IMR-90 (cell line): Measurements from ENCODE around the gene HOXB6. TPM values are rescaled to one million over a fixed set of nuclear protein-coding genes. Genes with fewer than 3 reads are reported as not detected.

Experiments
- ATAC-seq: fragments of 200-7000 bp; cut with Tn5 transposase; 2 replicates; pipeline ENCODE4 v1.9.1; 2020; ENCODE audit warnings: low read depth, mild to moderate bottlenecking, moderate library complexity
- BruUV-seq: library from RNA; stranded (reverse); fragments of 400-500 nt; replicated peaks from 2 replicates; lab custom pipeline; 2021; lab: Mats Ljungman, UMichigan
- CTCF ChIA-PET: fragments of 300-600 bp; formaldehyde crosslinking; extraction: SDS; loops from one replicate; lab custom pipeline; 2021; ENCODE audit warnings: antibody characterized with exemption; lab: Yijun Ruan, JAX
- POLR2A ChIA-PET: fragments of 300-600 bp; sonication (Branson Sonifier 250); formaldehyde crosslinking; loops from one replicate; lab custom pipeline; 2022; ENCODE audit warnings: antibody characterized with exemption; ENCODE audit not compliant: unreplicated experiment; lab: Charles Lee
- DNase-seq: peaks from one replicate; pipeline ENCODE4 v3.0.0; 2013
- H2AFZ ChIP-seq: replicated peaks from 2 replicates; pipeline ENCODE3; 2013; ENCODE audit warnings: low read length, mild to moderate bottlenecking; ENCODE audit not compliant: poor library complexity
- H2AK5ac ChIP-seq: 2 replicates; pipeline ENCODE4 v1.6.1; 2013; ENCODE audit warnings: low read depth, low read length, inconsistent platforms
- H2AK9ac ChIP-seq: replicated peaks from 2 replicates; pipeline ENCODE3; 2013; ENCODE audit warnings: mild to moderate bottlenecking, low read depth, low read length, moderate library complexity; ENCODE audit not compliant: poor library complexity
- H2BK120ac ChIP-seq: 2 replicates; pipeline ENCODE4 v1.6.1; 2013; ENCODE audit warnings: low read depth, low read length, inconsistent platforms
- H2BK15ac ChIP-seq: 3 replicates; pipeline ENCODE4 v1.6.1; 2013; ENCODE audit warnings: low read depth, low read length, inconsistent platforms
- H2BK20ac ChIP-seq: 2 replicates; pipeline ENCODE4 v1.6.1; 2013; ENCODE audit warnings: low read depth, mild to moderate bottlenecking, inconsistent platforms, low read length, moderate library complexity
- H2BK5ac ChIP-seq: 2 replicates; pipeline ENCODE4 v1.6.1; 2013; ENCODE audit warnings: mild to moderate bottlenecking, low read depth, low read length, inconsistent platforms; ENCODE audit not compliant: poor library complexity, severe bottlenecking
- H3K14ac ChIP-seq: replicated peaks from 2 replicates; pipeline ENCODE4 v1.6.1; 2013; ENCODE audit warnings: low read depth, low read length, inconsistent platforms
- H3K18ac ChIP-seq: 2 replicates; pipeline ENCODE4 v1.6.1; 2013; ENCODE audit warnings: low read depth, low read length, control low read depth
- H3K23ac ChIP-seq: 2 replicates; pipeline ENCODE4 v1.6.1; 2013; ENCODE audit warnings: low read depth, low read length, inconsistent platforms
- H3K27ac ChIP-seq: 2 replicates; pipeline ENCODE4 v1.5.1; 2013; ENCODE audit warnings: mild to moderate bottlenecking, control low read depth, low read length; ENCODE audit not compliant: insufficient read depth
- H3K27me3 ChIP-seq: 2 replicates; pipeline ENCODE4 v1.6.1; 2013; ENCODE audit warnings: low read length; ENCODE audit not compliant: control insufficient read depth, insufficient read depth
- H3K36me3 ChIP-seq: 2 replicates; pipeline ENCODE4 v1.6.1; 2013; ENCODE audit warnings: low read length, mixed read lengths; ENCODE audit not compliant: control insufficient read depth, insufficient read depth
- H3K4ac ChIP-seq: 2 replicates; pipeline ENCODE4 v1.6.1; 2013; ENCODE audit warnings: low read depth, low read length, inconsistent platforms
- H3K4me1 ChIP-seq: 2 replicates; pipeline ENCODE4 v1.6.1; 2013; ENCODE audit warnings: low read length, mixed read lengths; ENCODE audit not compliant: control insufficient read depth, insufficient read depth
- H3K4me2 ChIP-seq: 2 replicates; pipeline ENCODE4 v1.6.1; 2013; ENCODE audit warnings: low read depth, mild to moderate bottlenecking, control low read depth, low read length, moderate library complexity
- H3K4me3 ChIP-seq: 2 replicates; pipeline ENCODE4 v1.5.1; 2013; ENCODE audit warnings: low read depth, mild to moderate bottlenecking, control low read depth, low read length, moderate library complexity; ENCODE audit not compliant: insufficient read depth
- H3K56ac ChIP-seq: 2 replicates; pipeline ENCODE4 v1.6.1; 2013; ENCODE audit warnings: low read length, inconsistent platforms; ENCODE audit not compliant: insufficient read depth; ENCODE audit errors: extremely low read depth
- H3K79me1 ChIP-seq, 2 experiments: 2 replicates each; pipeline ENCODE4 v1.6.1; 2013; ENCODE audit warnings: low read length in 2 of 2, inconsistent platforms in 1 of 2, low read depth in 1 of 2
- H3K9ac ChIP-seq: 2 replicates; pipeline ENCODE4 v1.6.1; 2013; ENCODE audit warnings: low read depth, low read length, control low read depth
- H3K9me1 ChIP-seq: 2 replicates; pipeline ENCODE4 v1.6.1; 2013; ENCODE audit warnings: low read length, inconsistent platforms; ENCODE audit not compliant: insufficient read depth
- H3K9me3 ChIP-seq: 2 replicates; pipeline ENCODE4 v1.6.1; 2013; ENCODE audit warnings: low read length; ENCODE audit not compliant: control insufficient read depth, insufficient read depth
- H4K20me1 ChIP-seq: 2 replicates; pipeline ENCODE4 v1.6.1; 2013; ENCODE audit warnings: low read length, inconsistent platforms; ENCODE audit not compliant: insufficient read depth
- H4K5ac ChIP-seq: 2 replicates; pipeline ENCODE4 v1.6.1; 2013; ENCODE audit warnings: mild to moderate bottlenecking, low read depth, low read length, control low read depth
- H4K8ac ChIP-seq, 2 experiments: 2 replicates each; pipeline ENCODE4 v1.6.1; 2013; ENCODE audit warnings: low read depth in 2 of 2, low read length in 2 of 2, control low read depth in 1 of 2, inconsistent platforms in 1 of 2
- H4K91ac ChIP-seq: 2 replicates; pipeline ENCODE4 v1.6.1; 2013; ENCODE audit warnings: low read depth, low read length, inconsistent platforms; ENCODE audit not compliant: insufficient read depth
- CHD1 ChIP-seq: IDR thresholded peaks from 2 replicates; pipeline ENCODE4 v1.6.1; 2012; ENCODE audit warnings: low read depth, low read length, improper control_type of control experiment
- FOS ChIP-seq: fragments of 150-350 bp; IDR thresholded peaks from 2 replicates; pipeline ENCODE4 v1.6.1; 2016; ENCODE audit warnings: low read depth, low read length
- MAFK ChIP-seq: IDR thresholded peaks from 2 replicates; pipeline ENCODE4 v1.6.1; 2012; ENCODE audit warnings: low read depth, low read length, improper control_type of control experiment
- MAZ ChIP-seq: IDR thresholded peaks from 2 replicates; pipeline ENCODE4 v1.6.1; 2012; ENCODE audit warnings: low read depth, mild to moderate bottlenecking, low read length, improper control_type of control experiment, moderate library complexity, borderline replicate concordance
- MXI1 ChIP-seq: IDR thresholded peaks from 2 replicates; pipeline ENCODE4 v1.6.1; 2012; ENCODE audit warnings: low read depth, mild to moderate bottlenecking, low read length, moderate library complexity, borderline replicate concordance
- POLR2A ChIP-seq: IDR thresholded peaks from 2 replicates; pipeline ENCODE4 v1.6.1; 2012; ENCODE audit warnings: mild to moderate bottlenecking, low read depth, low read length
- RAD21 ChIP-seq: IDR thresholded peaks from 2 replicates; pipeline ENCODE4 v1.6.1; 2012; ENCODE audit warnings: low read length, improper control_type of control experiment
- RCOR1 ChIP-seq: IDR thresholded peaks from 2 replicates; pipeline ENCODE4 v1.6.1; 2012; ENCODE audit warnings: mild to moderate bottlenecking, low read length, improper control_type of control experiment; ENCODE audit not compliant: insufficient replicate concordance
- RFX5 ChIP-seq: IDR thresholded peaks from 2 replicates; pipeline ENCODE4 v1.8.0; 2012; ENCODE audit warnings: low read depth, mild to moderate bottlenecking, low read length, moderate library complexity
- SMC3 ChIP-seq: fragments of 150-350 bp; IDR thresholded peaks from 2 replicates; pipeline ENCODE4 v1.6.1; 2016; ENCODE audit warnings: low read depth, mild to moderate bottlenecking, antibody characterized with exemption, low read length, moderate library complexity
- WGBS, 2 experiments: methylation state at CpG; one replicate each; pipeline versions ENCODE4 v1.1.5 to v1.1.7; 2013; ENCODE audit warnings: missing lambda C conversion rate in 2 of 2; ENCODE audit not compliant: insufficient read length in 1 of 2; ENCODE audit errors: extremely low coverage in 2 of 2; 5-methylcytosine and 5-hydroxymethylcytosine counted together
- dilution Hi-C: fragments of 300-500 bp; cut with HindIII; formaldehyde crosslinking; loops from one replicate; pipeline ENCODE4 v1.14.3; 2018; ENCODE audit warnings: low sequenced_read_pairs; ENCODE audit not compliant: unreplicated experiment
- in situ Hi-C: fragments of 300-500 bp; cut with MboI; formaldehyde crosslinking; loops from 3 replicates; pipeline ENCODE4 v1.14.3; 2019; ENCODE audit warnings: low sequenced_read_pairs, inconsistent platforms, mixed read lengths
- intact Hi-C: fragments of 100-400 bp; cut with micrococcal nuclease; formaldehyde crosslinking; loops from 2 replicates; pipeline ENCODE4 v1.10.0; 2022
- polyA plus RNA-seq, 3 experiments: library from polyadenylated mRNA; depleted of rRNA; stranded (reverse); fragments of >200 nt; gene quantifications; 2 replicates each; pipeline ENCODE4 v1.2.3, GENCODE V29; 2012; ENCODE audit warnings: low replicate concordance in 1 of 3
- total RNA-seq: library from RNA; depleted of rRNA; stranded (reverse); fragments of >200 nt; gene quantifications from 2 replicates; pipeline ENCODE4 v1.2.3, GENCODE V29; 2012
- TF ChIP-seq, protein P1 (sequence below): fragments of 150-350 bp; IDR thresholded peaks from 2 replicates; pipeline ENCODE4 v1.6.1; 2016; ENCODE audit warnings: low read depth, mild to moderate bottlenecking, low read length, moderate library complexity, borderline replicate concordance
- TF ChIP-seq, protein P2 (sequence below): fragments of 150-350 bp; IDR thresholded peaks from 2 replicates; pipeline ENCODE4 v1.6.1; 2017; ENCODE audit warnings: mild to moderate bottlenecking, antibody characterized with exemption, low read length, low read depth

Gene HOXB6
- total and polyA plus RNA-seq, 2 of the 4 experiments (the other 2 are of a cell fraction), result 11.1 to 42.2 TPM

GRCh38 chr17:48584223-48584741 is 20.5 kb downstream of the HOXB6 start (continued):
- no peak for TF ChIP-seq MAFK

- peak overlapping the region; percentile 76 for H4K5ac ChIP-seq
- POLR2A ChIA-PET, result interaction anchor here (0.6 to 1.5 kb wide), 3 partner anchors 13 to 28 kb away, joined by 4 to 6 read pairs (median 5); no protein-coding TSS in a partner anchor
- peak overlapping the region; percentile 93 for H2BK120ac ChIP-seq
- peaks cover 10% of the 10 kb centered on the region for H3K4me1 ChIP-seq
- no peak overlapping the region for H2AFZ ChIP-seq
- peak overlapping the region; percentile 92 for H3K14ac ChIP-seq
- H4K8ac ChIP-seq, result peak overlapping the region; percentile 82 to 89
- no peaks in the 10 kb centered on the region for H3K9me3 ChIP-seq
- H2AK5ac ChIP-seq, result peak overlapping the region; percentile 87
- DNase-seq (peak; percentile 10), ATAC-seq (no peak)
- H3K4me3 ChIP-seq, result no peak overlapping the region
- no peaks in the 10 kb centered on the region; the same call in 1 of the 2 replicates for H4K20me1 ChIP-seq
- CTCF ChIA-PET, result interaction anchor here (1.7 to 1.9 kb wide), 2 partner anchors 9 to 91 kb away, joined by 4 to 5 read pairs; partner anchors contain the start of gene HOXB5
- peak overlapping the region; percentile 75 for H2BK15ac ChIP-seq
- peak overlapping the region; percentile 100 for H3K27ac ChIP-seq
- BruUV-seq, result no TSS peak
- in situ Hi-C loops, result no loop called here
- no peak overlapping the region for H2AK9ac ChIP-seq
- H2BK20ac ChIP-seq, result peak overlapping the region; percentile 76
- peak overlapping the region; percentile 96 for H4K91ac ChIP-seq
- H3K36me3 ChIP-seq, result peaks cover 18% of the 10 kb centered on the region; the same call in 1 of the 2 replicates
- H3K27me3 ChIP-seq, result no peaks in the 10 kb centered on the region
- TF ChIP-seq MAZ (no peak), CHD1 (no peak), POLR2A (no peak), MAFK (no peak), RFX5 (no peak), MXI1 (no peak), RAD21 (no peak), RCOR1 (no peak), SMC3 (no peak), FOS (no peak)
- TF ChIP-seq, protein P1, sequence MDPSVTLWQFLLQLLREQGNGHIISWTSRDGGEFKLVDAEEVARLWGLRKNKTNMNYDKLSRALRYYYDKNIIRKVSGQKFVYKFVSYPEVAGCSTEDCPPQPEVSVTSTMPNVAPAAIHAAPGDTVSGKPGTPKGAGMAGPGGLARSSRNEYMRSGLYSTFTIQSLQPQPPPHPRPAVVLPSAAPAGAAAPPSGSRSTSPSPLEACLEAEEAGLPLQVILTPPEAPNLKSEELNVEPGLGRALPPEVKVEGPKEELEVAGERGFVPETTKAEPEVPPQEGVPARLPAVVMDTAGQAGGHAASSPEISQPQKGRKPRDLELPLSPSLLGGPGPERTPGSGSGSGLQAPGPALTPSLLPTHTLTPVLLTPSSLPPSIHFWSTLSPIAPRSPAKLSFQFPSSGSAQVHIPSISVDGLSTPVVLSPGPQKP, result no peak
- TF ChIP-seq, protein P2, sequence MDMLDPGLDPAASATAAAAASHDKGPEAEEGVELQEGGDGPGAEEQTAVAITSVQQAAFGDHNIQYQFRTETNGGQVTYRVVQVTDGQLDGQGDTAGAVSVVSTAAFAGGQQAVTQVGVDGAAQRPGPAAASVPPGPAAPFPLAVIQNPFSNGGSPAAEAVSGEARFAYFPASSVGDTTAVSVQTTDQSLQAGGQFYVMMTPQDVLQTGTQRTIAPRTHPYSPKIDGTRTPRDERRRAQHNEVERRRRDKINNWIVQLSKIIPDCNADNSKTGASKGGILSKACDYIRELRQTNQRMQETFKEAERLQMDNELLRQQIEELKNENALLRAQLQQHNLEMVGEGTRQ, result no peak
- peak overlapping the region; percentile 82; the same call in 1 of the 2 replicates for H3K56ac ChIP-seq
- H3K79me1 ChIP-seq, result no peaks in the 10 kb centered on the region
- H3K9me1 ChIP-seq, result no peaks in the 10 kb centered on the region; the same call in 1 of the 2 replicates
- peak overlapping the region; percentile 99 for H3K4ac ChIP-seq
- peak overlapping the region; percentile 98 for H3K4me2 ChIP-seq
- dilution Hi-C loops, result no loop called here
- WGBS, 2 experiments, result no CpG with 5 or more reads among the region's 3 CpGs
- peak overlapping the region; percentile 97 for H3K23ac ChIP-seq
- H3K9ac ChIP-seq, result peak overlapping the region; percentile 100
- peak overlapping the region; percentile 85 for H3K18ac ChIP-seq
- intact Hi-C loops, result no loop called here
- H2BK5ac ChIP-seq, result peak overlapping the region; percentile 99
Measured at GRCh38 chr17:48583708-48584222, 21.0 kb downstream of the HOXB6 start.
